Ishikawa (cell line): ENCODE results near the gene ARL11.

Source experiments
- CEBPB ChIP-seq: IDR thresholded peaks from 2 replicates; pipeline ENCODE4 v1.6.1; 2012
- CREB1 ChIP-seq: IDR thresholded peaks from 2 replicates; pipeline ENCODE4 v1.6.1; 2012; ENCODE audit warnings: low read depth
- EGR1 ChIP-seq: IDR thresholded peaks from 2 replicates; pipeline ENCODE4 v1.6.1; 2012
- EP300 ChIP-seq: IDR thresholded peaks from 2 replicates; pipeline ENCODE4 v1.6.1; 2012; ENCODE audit warnings: borderline replicate concordance
- FOXM1 ChIP-seq: IDR thresholded peaks from 2 replicates; pipeline ENCODE4 v1.6.1; 2012; ENCODE audit warnings: low read depth, borderline replicate concordance
- MAX ChIP-seq: IDR thresholded peaks from 2 replicates; pipeline ENCODE4 v1.6.1; 2012
- NFIC ChIP-seq: IDR thresholded peaks from 2 replicates; pipeline ENCODE4 v1.6.1; 2012
- RAD21 ChIP-seq: IDR thresholded peaks from 2 replicates; pipeline ENCODE4 v1.6.1; 2012; ENCODE audit warnings: low read depth
- REST ChIP-seq: IDR thresholded peaks from 2 replicates; pipeline ENCODE4 v1.6.1; 2012; ENCODE audit warnings: low read depth, mild to moderate bottlenecking
- TAF1 ChIP-seq: IDR thresholded peaks from 2 replicates; pipeline ENCODE4 v1.6.1; 2012; ENCODE audit warnings: low read depth, mild to moderate bottlenecking
- TCF12 ChIP-seq: IDR thresholded peaks from 2 replicates; pipeline ENCODE4 v1.6.1; 2012; ENCODE audit warnings: low read depth
- TEAD4 ChIP-seq: IDR thresholded peaks from 2 replicates; pipeline ENCODE4 v1.6.1; 2012
- USF1 ChIP-seq: IDR thresholded peaks from 2 replicates; pipeline ENCODE4 v1.6.1; 2012
- YY1 ChIP-seq: IDR thresholded peaks from 2 replicates; pipeline ENCODE4 v1.6.1; 2012; ENCODE audit warnings: low read depth
- ZBTB7A ChIP-seq: IDR thresholded peaks from 2 replicates; pipeline ENCODE4 v1.6.1; 2012; ENCODE audit warnings: low read depth

Gene ARL11

GRCh38 chr13:49627831-49628652 lies at the start of gene ARL11:
ARL11 (plus strand) TSS chr13:49628507; CDS start chr13:49630448, 1,941 bp downstream.
- TF ChIP-seq REST (no peak), FOXM1 (no peak), EGR1 (no peak), TCF12 (no peak), TEAD4 (no peak)

- TF ChIP-seq EGR1, result no peak
- TF ChIP-seq TCF12, result no peak
- TF ChIP-seq ZBTB7A, result no peak
- no peak for TF ChIP-seq CREB1
- no peak for TF ChIP-seq FOXM1
- no peak for TF ChIP-seq TAF1
- no peak for TF ChIP-seq USF1
- no peak for TF ChIP-seq EP300
- no peak for TF ChIP-seq MAX
These were observed 48.8 kb upstream of the ARL11 start for GRCh38 chr13:49579501-49579900.

GRCh38 chr13:49580980-49581680 lies 47.2 kb upstream of the ARL11 start:
- TF ChIP-seq CEBPB (no peak), FOXM1 (no peak), USF1 (no peak), TCF12 (no peak), NFIC (no peak), CREB1 (no peak), TAF1 (no peak), TEAD4 (no peak), ZBTB7A (no peak), MAX (no peak), REST (no peak), EP300 (no peak), RAD21 (no peak), YY1 (no peak)

- TF ChIP-seq TEAD4, result no peak
- TF ChIP-seq EGR1, result no peak
- TF ChIP-seq NFIC, result no peak
- TF ChIP-seq MAX, result no peak
- no peak for TF ChIP-seq CREB1
- TF ChIP-seq EP300, result no peak
- no peak for TF ChIP-seq REST
- TF ChIP-seq CEBPB, result no peak
- no peak for TF ChIP-seq RAD21
These were observed 43.5 kb upstream of the ARL11 start for GRCh38 chr13:49584771-49585182.
